Measurements from ENCODE around the gene PPP1R16B.

PPP1R16B gene

DNA sequence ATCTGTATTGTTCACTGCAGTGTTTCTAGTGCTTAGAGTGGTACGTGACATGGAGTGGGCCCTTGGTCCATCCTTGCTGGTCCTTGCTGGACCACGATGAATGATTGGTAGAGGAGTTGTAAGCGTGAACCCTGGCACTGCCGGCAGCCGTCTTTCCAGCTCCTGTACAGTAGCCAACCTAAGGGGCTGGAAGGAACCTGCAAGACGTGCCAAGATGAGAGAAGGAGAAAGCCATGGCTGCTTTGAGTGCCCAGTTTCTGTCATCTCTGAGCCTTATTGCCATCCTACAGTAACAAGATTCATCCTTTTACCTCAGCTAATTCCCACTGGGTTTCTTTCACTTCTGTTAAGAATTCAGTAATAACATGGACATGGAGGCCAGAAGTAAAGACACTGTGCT lies 162.6 kb downstream of the PPP1R16B start:
- peaks cover 7 to 11% of the 10 kb centered on the region in 2 donors for H3K36me3 ChIP-seq (ENCODE audit: control insufficient read depth in 2 of 2, insufficient read depth in 2 of 2, low read length in 2 of 2)
- H3K27ac ChIP-seq (ENCODE audit: low read length): peak overlapping the region; percentile 85
- no peaks in the 10 kb centered on the region for H3K9me3 ChIP-seq (ENCODE audit: control insufficient read depth in 2 of 2, low read length in 2 of 2)
- H3K27me3 ChIP-seq (ENCODE audit: control insufficient read depth in 1 of 2, insufficient read depth in 2 of 2, low read length in 2 of 2): no peaks in the 10 kb centered on the region
- H3K9ac ChIP-seq (ENCODE audit: low read length in 2 of 2): no peak overlapping the region
- peaks cover 27% of the 10 kb centered on the region for H3K4me1 ChIP-seq (ENCODE audit: control insufficient read depth, insufficient read depth, low read length)
- peak overlapping the region in 1 of 2 donors; percentile 36 for H3K4me3 ChIP-seq (ENCODE audit: low read length in 2 of 2)

- H3K9me3 ChIP-seq (ENCODE audit: control insufficient read depth in 2 of 2, low read length in 2 of 2): no peaks in the 10 kb centered on the region
- peaks cover 29% of the 10 kb centered on the region for H3K4me1 ChIP-seq (ENCODE audit: control insufficient read depth, insufficient read depth, low read length)
- H3K9ac ChIP-seq (ENCODE audit: low read length in 2 of 2): peak overlapping the region in 1 of 2 donors; percentile 14
- no peak overlapping the region for H3K4me3 ChIP-seq (ENCODE audit: low read length in 2 of 2)
- H3K27me3 ChIP-seq (ENCODE audit: control insufficient read depth in 1 of 2, insufficient read depth in 2 of 2, low read length in 2 of 2): no peaks in the 10 kb centered on the region
- H3K36me3 ChIP-seq (ENCODE audit: control insufficient read depth in 2 of 2, insufficient read depth in 2 of 2, low read length in 2 of 2): peaks cover 7 to 11% of the 10 kb centered on the region in 2 donors
- peak overlapping the region; percentile 85 for H3K27ac ChIP-seq (ENCODE audit: low read length)
These were observed 164.2 kb downstream of the PPP1R16B start for GRCh38 chr20:38969708-38970107.

DNA sequence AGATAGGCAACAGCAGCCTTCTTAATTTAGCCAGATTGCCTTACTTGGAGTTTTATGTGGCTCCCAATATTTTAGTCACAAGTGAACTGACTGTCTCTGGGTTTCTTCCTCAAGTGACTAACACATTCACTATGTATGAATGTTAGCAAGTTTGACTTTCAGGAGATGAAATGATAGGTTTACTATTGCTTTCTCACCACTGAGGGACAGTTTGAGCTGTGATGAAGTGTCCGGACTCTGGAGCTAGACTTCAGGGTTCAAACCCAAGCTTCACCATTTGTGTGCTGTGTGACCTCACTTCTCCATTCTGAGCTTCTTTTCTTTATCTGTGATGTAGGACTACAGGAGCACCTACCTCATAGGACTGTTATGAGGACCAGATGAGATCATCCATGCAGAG lies 164.8 kb downstream of the PPP1R16B start:
- Histone ChIP-seq H3K9me3 (ENCODE audit: control insufficient read depth in 2 of 2, low read length in 2 of 2) (no peaks in the 10 kb centered on the region), H3K4me3 (ENCODE audit: low read length in 2 of 2) (no peak overlapping the region), H3K27me3 (ENCODE audit: control insufficient read depth in 1 of 2, insufficient read depth in 2 of 2, low read length in 2 of 2) (no peaks in the 10 kb centered on the region), H3K4me1 (ENCODE audit: control insufficient read depth, insufficient read depth, low read length) (peaks cover 29% of the 10 kb centered on the region), H3K27ac (ENCODE audit: low read length) (peak overlapping the region; percentile 85), H3K36me3 (ENCODE audit: control insufficient read depth in 2 of 2, insufficient read depth in 2 of 2, low read length in 2 of 2) (peaks cover 3 to 6% of the 10 kb centered on the region in 2 donors), H3K9ac (ENCODE audit: low read length in 2 of 2) (peak overlapping the region in 1 of 2 donors; percentile 14)

Data from stomach smooth muscle (tissue), 2 donors.